GM19467 (cell line): ENCODE results near the gene OR4D6.
"Not testable (repeated sequence)": the region's sequence is repeated elsewhere in the genome, so short reads cannot be mapped to it uniquely, and the experiment has no call there.

Experiments
- ATAC-seq: cut with Tn5 transposase; IDR thresholded peaks from one replicate; pipeline ENCODE4 v1.9.1; 2021; ENCODE audit warnings: mild to moderate bottlenecking, moderate library complexity; ENCODE audit not compliant: unreplicated experiment

The OR4D6 gene

DNA sequence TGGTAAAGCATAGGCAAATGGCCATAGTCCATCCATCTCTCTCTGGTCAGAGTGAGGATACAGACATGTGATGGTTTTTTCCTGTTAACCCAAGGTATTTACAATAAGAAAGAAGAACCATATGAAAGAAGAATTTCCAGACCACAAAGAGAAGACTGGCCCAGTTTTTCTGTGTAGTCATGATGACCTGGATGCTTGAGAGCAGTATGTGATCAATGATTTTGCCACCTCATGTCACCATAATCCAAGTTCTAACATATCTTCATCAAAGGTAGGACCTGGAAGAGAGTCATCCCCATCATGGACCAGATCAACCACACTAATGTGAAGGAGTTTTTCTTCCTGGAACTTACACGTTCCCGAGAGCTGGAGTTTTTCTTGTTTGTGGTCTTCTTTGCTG lies at the start of gene OR4D6:
Gene OR4D6, plus strand, starts transcription at position 301 of the 400 bp plus-strand sequence. Its CDS starts 0 bp downstream, at position 301.
- no peak for ATAC-seq

DNA sequence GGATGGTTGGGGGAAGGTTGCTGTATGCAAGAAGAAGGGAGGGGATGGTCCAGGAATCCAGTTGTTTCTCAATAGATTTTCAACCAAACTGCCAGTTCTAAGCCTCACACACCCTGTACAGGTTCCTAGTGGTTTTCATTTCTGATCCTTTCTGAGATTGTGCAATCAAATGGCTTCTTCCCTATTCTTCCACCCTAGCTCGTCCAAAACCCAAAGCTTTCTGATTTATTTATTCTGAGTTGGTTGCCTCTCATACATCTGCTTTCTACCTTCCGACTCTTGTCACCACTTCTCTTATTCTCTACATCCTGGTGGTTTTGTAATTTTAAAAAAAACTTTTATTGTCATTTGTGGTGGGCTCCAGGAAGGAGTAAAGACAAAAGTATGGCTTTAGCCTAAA lies 43.1 kb upstream of the OR4D6 start:
- no peak for ATAC-seq

DNA sequence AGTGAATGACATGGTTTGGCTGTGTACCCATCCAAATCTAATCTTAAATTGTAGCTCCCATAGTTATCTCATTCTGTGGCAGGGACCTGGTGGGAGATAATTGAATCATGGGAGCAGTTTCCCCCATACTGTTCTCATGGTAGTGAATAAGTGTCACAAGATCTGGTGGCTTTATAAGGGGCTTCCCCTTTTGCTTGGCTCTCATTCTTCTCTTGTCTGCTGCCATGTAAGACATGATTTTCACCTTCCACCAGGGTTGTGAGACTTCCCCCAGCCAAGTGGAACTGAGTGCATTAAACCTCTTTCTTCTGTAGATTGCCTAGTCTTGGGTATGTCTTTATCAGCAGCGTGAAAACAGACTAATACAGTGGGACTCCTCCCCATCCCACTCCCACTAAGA lies 41.6 kb upstream of the OR4D6 start:
- ATAC-seq = no peak

DNA sequence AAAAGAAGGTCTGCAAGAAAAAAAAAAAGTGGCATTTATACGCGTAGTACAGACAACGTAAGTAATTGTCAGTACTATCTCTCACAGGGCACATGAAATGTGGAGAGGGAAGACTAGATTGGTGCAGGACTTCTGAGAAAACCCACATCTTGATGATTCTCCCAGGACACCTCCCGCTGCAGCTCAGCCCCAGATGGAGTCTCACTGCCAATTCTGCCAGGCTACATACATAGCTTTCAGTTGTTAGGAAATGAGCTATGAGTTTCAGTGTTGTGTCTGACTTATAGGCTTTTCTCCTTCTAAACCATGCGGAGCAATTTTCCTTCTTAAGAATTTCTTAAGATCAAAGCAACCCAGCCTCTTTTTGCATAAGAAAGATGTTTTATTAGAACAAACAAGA lies 40.1 kb upstream of the OR4D6 start:
- no peak for ATAC-seq

DNA sequence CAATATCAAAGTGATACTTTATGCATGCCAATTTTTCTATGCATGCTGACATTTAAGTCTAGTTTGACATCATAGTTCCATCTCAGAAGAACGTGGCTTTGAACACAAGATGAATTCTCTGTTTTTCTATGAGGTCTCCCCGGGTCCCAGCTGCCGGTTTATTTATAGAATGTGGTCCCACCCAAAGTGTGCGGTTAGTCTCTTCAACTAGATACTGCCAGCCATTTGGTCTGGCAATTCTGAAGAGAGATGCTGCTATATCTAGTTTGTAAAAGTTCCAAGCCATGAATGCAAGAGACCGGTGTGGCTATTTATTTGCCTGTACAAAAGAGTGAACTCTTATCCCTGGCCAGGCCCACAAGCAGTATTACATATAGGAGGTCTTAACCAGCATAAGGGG lies 39.7 kb upstream of the OR4D6 start:
- no peak for ATAC-seq

DNA sequence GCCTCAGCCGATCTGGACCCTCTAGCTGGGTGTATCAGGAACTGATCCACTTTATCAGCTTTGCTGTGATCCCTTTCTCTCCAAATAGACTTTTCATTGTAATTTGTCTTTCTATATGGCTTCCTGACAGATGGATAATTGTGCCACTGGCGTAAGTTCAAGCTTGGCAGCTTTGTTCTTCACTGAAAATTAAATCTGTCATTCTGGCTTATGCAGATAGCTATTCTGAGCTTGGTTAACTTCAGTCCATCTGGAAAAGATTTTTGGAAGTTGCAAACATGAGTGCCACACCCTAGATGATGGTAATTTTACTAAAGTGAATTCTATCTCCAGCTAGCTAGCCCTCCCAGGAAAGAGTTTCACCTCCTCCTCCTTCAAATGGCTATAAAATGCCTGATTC lies 38.6 kb upstream of the OR4D6 start:
- no peak for ATAC-seq

DNA sequence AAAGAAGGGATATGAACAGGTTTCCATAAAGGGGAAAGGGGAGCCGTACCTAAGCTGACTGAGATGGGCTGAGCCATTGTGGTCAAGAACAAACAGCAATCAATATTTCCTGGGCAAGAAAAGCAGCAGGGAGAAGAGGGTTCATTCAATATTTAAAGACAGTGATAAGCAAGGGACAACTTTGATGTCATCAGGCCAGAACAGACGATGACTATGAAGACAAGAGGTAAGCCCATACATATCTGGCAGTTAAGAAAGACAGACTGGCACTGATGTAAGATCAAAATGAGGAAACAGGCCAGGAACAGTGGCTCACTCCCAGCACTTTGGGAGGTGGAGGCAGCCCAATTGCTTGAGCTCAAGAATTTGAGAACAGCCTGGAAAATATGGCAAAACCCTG lies 32.9 kb upstream of the OR4D6 start:
- no peak for ATAC-seq

DNA sequence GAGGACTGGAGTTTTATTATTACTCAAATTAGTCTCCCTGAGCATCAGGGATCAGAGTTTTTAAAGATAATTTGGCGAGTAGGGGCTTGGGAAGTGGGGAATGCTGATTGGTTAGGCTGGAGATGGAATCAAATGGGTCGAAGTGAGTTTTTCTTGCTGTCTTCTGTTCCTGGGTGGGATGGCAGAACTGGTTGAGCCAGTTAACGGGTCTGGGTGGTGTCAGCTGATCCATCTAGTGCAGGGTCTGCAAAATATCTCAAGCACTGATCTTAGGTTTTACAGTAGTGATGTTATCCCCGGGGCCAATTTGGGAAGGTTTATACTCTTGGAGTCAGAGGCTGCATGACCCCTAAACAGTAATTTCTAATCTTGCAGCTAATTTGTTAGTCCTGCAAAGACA lies 31.6 kb upstream of the OR4D6 start:
- no peak for ATAC-seq

DNA sequence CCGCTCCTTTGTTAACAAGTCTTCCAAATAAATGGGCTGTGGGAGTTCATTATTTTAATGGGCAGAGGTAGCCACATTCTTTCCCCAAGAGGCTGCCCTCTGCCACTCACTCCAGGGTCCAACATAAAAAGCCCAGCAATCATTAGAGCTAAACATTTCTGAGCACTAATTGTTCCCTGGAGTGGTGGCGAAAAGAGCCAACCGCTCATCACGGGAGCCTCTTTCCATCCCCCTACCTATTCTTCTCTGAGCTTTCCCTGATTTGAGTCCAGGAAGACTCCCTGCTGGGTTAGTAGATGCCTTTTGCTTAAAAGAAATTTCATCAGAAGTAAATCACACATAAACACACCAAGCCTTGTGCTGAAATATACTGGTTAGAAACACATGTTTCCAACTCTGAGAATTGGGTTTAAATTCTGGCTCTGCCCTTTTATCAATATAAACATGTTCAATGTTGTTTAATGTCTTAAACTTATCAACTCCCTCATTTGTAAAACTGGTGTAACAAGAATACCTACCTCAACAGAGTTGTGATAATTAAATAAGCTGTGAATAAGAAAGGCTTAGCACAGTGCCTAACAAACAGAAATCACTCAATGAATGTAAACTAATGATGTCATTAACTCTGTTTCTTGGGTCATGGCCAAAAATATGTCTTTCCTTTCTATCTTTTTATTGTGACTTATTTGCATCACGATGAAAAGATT lies 30.2 kb upstream of the OR4D6 start, which contains the start of gene OR5A2:
Gene OR5A2, minus strand, starts transcription at position 53 of the 707 bp plus-strand sequence. CDS start 3,460 bp downstream, outside the sequence.
- no peak for ATAC-seq

DNA sequence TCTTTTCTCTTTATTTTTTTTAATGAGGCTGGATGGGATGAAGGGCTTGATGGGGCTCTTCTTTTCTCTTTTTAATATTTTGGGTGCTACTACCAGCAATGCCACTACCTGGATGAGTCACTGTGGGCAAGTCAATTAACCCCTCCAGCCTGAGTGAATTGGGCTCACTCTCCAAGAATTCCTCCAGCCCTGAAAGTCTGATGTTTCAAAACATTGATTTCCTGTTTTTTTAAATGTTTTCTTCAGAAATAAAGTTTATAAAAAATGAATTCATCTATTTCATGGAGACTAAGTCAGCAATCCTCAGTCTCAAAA lies 29.7 kb upstream of the OR4D6 start:
- ATAC-seq = no peak

DNA sequence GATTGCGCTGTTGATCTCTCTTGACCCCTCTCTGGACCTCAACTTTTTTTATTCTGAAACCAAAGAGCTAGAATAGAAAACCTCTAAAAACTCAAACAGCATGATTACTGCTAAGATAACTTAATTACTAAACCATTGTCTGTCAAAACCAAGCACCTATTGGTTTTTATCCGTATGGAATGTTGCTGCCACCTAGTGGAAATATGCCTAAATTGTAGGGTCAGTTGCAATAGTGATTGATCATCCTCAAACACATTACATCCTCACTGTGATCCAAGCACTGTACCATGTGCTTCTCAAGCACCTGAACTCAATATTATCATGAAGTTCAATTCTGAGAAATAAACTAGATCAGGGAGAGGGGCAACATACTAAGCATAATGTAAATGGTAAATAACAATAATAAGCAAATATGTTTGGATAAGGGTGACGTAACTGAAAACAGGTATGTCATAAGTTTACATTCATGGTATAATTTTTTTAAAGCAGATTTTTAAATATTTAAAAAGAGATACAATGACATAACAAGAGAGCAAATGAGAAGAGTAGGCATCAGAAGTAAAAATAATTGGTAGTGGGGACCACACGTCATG lies 26.7 kb upstream of the OR4D6 start:
- ATAC-seq = peak; percentile 80

DNA sequence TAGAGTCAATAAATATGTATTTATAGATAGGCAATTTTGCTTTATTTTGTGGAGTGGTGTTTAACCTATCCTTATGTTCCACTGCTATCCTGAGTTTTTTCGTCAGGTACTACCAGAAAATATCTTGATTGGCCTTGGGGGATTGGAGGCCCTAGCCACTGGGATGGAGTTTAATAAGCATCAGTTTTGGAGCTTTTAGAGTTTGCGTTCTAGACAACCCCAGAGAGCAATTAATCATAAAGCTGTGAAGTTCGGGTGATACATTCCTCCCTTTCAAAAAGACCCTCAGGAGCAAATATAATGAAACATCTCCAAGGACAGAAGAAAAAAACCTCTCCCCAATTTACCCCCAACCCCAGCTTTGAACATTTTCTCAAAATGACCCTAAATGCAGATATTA lies 20.6 kb upstream of the OR4D6 start, which contains the start of gene OR5A1:
Gene OR5A1, plus strand, starts transcription at position 301 of the 400 bp plus-strand sequence. CDS start 6,700 bp downstream, outside the sequence.
- no peak for ATAC-seq

DNA sequence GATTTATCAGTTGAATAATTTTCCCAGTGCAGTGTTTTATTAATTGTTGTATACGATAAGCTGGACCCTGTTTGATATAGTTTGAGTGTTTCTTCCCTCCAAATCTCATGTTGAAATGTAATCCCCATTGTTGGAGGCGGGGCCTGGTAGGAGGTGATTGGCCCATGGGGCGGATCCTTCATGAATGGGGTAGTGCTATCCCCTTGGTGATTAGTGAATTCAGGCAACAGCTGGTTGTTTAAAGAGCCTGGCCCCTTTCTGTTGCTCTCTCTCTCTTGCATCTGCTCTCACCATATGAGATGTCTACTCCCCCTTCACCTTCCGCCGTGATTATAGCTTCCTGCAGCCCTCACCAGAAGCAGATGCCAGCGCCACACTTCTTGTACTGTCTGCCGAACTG lies 19.0 kb upstream of the OR4D6 start:
- no peak for ATAC-seq

DNA sequence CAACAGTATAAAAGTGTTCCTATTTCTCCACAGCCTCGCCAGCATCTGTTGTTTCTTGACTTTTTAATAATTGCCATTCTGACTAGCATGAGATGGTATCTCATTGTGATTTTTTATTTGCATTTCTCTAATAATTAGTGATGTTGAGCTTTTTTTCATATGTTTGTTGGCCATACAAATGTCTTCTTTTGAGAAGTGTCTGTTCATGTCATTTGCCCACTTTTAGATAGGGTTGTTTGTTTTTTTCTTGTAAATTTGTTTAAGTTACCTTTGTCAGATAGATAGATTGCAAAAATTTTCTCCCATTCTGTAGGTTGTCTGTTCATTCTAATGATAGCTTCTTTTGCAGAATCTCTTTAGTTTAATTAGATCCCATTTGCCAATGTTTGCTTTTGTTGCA lies 11.1 kb upstream of the OR4D6 start:
- not testable (repeated sequence) for ATAC-seq

DNA sequence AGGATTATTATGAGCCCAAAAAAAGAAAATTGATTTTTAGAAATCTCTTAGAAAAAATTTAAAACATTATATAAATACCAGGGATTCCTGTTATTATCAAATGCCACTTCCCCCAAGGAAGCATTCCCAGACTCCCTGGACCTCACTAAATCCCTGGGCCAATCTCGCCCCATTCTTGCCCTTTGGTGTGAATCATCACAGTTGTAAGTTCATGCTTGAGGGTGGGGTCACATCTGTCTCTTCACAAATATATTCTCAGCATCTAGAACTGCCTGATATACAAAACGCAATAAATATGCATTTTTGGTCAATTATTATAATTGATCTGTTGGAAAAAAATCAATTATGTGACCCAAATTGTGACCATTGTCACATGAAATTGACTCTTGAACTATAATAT lies 8.3 kb upstream of the OR4D6 start:
- ATAC-seq = no peak

DNA sequence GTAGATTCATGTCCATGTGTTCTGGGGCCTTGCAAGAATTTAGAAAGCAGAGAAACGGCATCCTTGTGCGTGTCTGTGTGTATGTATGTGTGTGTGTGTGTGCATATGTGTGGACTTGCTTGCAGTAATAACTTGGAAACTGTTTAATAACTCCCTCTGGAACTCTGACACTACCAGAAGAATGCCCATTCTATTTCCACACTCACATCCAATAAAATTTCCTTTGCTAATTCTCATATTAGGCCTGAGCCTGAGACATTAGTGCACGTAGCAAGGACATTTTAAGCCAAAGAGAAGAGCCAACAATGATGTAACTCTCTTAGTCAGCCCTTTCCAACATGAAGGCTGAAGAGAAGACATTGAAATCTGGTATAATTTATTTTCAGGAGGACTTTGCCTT lies 3.2 kb downstream of the OR4D6 start:
- no peak for ATAC-seq

DNA sequence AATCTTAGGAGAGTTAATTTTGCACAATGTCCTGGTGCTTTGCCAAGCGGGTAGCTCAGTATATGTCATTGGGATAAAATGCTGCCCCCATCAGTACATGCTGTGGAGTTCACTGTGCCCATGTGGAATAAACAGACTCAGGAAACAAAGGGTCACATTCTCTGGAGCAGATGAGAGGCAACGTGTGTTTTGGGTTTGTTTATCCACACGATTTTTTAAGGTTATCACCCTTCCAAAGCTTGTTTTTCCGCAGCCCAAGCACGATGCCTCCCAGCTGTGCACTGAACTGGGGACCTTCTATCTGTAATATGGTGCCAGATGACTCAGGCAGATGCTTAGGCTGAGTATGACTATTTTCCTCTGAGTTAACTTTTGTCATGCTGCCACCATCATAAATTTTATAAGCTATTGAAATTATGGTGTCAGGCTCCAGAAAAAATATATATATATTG lies 6.5 kb downstream of the OR4D6 start:
- no peak for ATAC-seq

DNA sequence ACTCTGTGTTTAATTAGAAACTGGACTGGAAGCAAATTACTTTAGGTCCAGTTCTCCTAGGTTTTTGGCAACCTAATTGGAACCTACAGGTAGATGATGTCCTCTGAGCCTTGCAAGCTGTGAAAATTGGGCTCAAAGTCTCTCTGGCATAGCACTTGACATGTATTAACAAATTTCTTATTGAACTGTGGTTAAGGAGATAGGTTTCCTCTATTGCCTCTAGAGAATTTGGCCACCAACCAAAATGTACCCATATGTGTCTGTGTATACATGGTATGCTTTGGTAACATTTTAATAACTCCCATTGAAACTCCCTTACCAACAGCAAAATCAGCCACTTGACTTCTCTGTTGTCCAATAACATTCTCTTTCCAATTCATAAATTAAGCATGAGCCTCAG lies 16.3 kb downstream of the OR4D6 start, which contains the start of gene OR4D10:
Gene OR4D10, plus strand, starts transcription at position 301 of the 400 bp plus-strand sequence. CDS start 4,115 bp downstream, outside the sequence.
- ATAC-seq = no peak

DNA sequence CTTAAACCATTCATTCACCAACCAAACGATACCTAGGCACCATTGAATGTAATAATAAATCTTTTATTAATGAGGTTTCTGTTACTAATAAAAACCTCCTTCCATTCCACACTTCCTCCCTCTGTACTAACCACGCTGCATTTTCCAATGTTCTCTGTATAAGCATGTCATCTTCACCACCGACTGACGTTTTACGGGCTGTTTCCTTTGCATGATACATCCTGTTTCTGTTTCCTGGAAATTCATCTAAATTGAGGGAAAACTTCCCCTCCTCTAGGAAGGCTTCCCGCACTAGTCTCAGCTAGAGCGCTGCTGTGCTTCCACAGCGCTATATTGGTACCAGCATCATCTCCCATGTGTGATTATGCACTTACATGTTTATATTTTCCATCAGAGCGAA lies 18.4 kb downstream of the OR4D6 start:
- no peak for ATAC-seq

DNA sequence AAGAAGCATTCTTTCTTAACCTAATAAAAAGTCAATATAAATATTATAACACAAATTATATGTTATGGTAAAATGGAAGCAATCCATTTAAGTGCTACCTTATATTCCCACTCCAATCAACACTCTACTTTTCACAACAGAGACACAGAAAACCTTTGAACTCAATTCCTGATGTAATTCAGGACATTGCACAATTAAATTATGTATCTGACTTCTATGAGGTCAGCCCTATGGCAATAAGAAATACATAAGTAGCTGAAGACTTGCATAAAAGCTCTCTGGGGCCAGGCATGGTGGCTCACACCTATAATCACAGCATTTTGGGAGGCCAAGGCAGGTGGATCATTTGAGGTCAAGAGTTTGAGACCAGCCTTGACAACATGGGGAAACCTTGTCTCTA lies 23.1 kb downstream of the OR4D6 start:
- no peak for ATAC-seq

DNA sequence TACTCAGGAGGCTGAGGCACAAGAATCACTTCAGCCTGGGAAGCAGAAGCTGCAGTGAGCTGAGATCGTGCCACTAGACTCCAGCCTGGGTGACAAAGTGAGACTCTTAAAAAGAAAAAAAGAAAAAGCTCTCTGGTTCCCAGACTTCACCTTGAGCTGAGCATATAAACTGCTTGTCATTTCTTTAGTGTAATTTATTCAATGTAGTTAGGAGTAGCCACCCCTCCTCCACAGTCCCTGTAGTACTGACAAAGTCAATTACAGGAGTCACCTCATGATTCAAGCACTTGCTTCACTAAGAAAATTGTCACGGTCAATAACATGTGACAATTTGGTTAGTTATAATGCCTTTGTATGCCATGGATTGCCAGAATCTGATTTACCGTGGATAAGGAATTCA lies 23.6 kb downstream of the OR4D6 start:
- ATAC-seq = no peak

DNA sequence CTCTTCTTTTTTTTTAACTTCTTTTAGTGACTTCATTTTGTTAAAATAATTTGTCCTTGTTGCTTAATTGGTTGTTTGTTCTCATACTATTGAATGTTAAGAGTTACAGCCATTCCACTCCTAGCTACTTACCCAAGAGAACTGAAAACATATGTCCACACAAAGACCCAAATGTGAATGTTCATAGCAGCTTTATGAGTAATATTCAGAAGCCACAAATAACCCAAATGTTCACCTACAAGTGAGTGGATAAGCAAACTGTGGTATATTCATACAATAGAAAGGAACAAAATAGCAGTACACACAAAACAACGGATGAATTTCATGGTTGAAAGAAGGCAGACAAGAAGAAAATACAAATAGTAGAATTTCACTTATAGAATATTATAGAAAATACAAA lies 45.2 kb downstream of the OR4D6 start:
- no peak for ATAC-seq

DNA sequence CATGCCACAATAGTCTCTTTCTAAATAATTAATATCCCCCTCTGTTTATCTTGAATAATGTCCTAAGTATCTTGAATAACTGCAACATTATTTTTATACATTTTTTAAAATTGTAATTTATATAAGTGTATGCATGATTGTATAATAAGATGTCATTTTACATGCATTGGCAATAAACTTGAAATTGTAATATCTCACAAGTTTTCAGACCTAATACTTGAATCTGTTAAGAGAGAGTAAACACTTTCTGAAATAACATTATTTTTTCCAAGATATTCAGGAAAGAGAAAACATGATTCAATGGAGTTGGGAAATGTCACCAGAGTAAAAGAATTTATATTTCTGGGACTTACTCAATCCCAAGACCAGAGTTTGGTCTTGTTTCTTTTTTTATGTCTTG lies 46.5 kb downstream of the OR4D6 start, which contains the start of gene OR4D11:
Gene OR4D11, plus strand, starts transcription at position 301 of the 400 bp plus-strand sequence. Its CDS starts 0 bp downstream, at position 301.
- ATAC-seq = no peak
